ENCODE measurements around the gene MAML3. TPM values are rescaled to one million over a fixed set of nuclear protein-coding genes. Genes with fewer than 3 reads are reported as not detected.
A peak's percentile ranks its signal among the peaks of the same experiment; 100 is the strongest.

Gene MAML3
- total and polyA plus RNA-seq, 2 donors, result 6.7 to 7.0 TPM

DNA sequence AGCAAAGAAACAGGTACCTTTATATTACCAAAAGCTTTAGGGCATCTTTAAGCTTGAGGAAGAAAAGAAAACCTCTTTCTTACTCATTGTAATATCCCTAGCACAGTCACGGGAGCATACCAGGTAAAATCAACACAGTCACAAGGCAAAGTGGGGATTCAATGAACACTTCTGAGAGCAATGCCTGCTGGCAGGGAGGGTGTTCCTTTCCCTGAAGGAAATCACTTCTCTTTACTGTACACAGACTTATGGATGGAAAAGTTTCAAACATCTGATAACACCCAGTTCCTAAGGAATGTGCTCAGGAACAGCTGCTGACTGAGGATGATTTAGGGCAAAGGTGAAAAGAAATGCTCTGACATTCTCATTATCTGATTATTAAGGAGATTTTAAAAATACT is 94.8 kb downstream of the MAML3 start:
- no peak for DNase-seq (ENCODE audit: extremely low spot score)
- 45% methylated on average over 1 of the region's 1 CpG for WGBS
- Histone ChIP-seq H3K4me1 (ENCODE audit: insufficient read depth) (no peaks in the 10 kb centered on the region), H3K36me3 (ENCODE audit: insufficient read depth) (no peaks in the 10 kb centered on the region), H3K4me3 (ENCODE audit: low read depth, low read length) (no peak overlapping the region), H3K27ac (ENCODE audit: low read depth) (no peak overlapping the region)

DNA sequence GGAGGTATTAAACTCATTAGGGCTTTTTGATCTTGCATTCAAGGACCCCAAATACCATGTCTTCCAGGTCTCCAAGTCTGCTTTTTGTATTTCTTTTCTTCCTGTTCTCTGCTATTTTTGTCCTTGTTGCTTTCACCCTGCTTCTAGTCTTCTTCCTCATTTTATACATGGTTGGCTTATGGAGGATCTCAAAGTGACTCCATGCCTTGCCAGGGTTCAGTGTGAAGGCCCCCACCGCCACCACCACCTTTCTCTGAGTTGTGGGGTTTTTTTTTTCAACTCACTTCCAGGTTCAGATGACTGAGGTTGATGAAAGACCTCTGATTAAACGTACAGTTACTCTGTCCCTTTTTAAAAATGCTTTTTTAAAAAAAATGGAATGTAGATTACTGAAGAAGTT is 96.3 kb downstream of the MAML3 start:
- Histone ChIP-seq H3K4me3 (ENCODE audit: low read depth, low read length) (no peak overlapping the region), H3K4me1 (ENCODE audit: insufficient read depth) (no peaks in the 10 kb centered on the region), H3K27ac (ENCODE audit: low read depth) (no peak overlapping the region), H3K36me3 (ENCODE audit: insufficient read depth) (no peaks in the 10 kb centered on the region)
- 84% methylated on average over 2 of the region's 2 CpGs for WGBS
- DNase-seq (ENCODE audit: extremely low spot score), result no peak

- Histone ChIP-seq H3K4me3 (ENCODE audit: low read depth, low read length) (no peak overlapping the region), H3K4me1 (ENCODE audit: insufficient read depth) (no peaks in the 10 kb centered on the region), H3K36me3 (ENCODE audit: insufficient read depth) (no peaks in the 10 kb centered on the region), H3K27ac (ENCODE audit: low read depth) (no peak overlapping the region)
- 98% methylated on average over 3 of the region's 3 CpGs for WGBS
- DNase-seq (ENCODE audit: extremely low spot score), result no peak
Observed at GRCh38 chr4:140056015-140056414, 98.0 kb downstream of the MAML3 start.

- DNase-seq (ENCODE audit: extremely low spot score), result no peak
- no peaks in the 10 kb centered on the region for H3K4me1 ChIP-seq (ENCODE audit: insufficient read depth)
- 76% methylated on average over 1 of the region's 1 CpG for WGBS
- no peak overlapping the region for H3K27ac ChIP-seq (ENCODE audit: low read depth)
- H3K4me3 ChIP-seq (ENCODE audit: low read depth, low read length), result no peak overlapping the region
- no peaks in the 10 kb centered on the region for H3K36me3 ChIP-seq (ENCODE audit: insufficient read depth)
Observed at GRCh38 chr4:140054861-140055260, 99.1 kb downstream of the MAML3 start.

DNA sequence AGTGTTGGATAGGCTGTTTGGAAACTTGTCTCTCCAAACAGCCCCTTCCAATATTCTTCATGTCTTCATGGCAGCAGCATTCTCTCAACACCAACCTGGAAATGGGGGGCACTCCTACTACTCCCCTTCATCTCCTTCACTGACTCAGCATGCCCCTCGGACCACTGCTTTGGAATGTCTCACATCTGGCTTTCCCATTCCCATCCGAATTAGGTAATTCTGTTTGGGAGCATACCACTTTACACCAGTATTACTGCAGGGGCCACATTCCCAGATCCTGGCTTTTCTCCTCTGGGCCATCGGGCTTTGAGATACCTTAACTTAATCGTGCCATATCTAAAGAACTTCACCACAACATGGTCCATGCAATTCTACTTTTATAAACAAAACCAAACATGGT is 100.8 kb downstream of the MAML3 start:
- H3K36me3 ChIP-seq (ENCODE audit: insufficient read depth), result no peaks in the 10 kb centered on the region
- H3K4me1 ChIP-seq (ENCODE audit: insufficient read depth), result no peaks in the 10 kb centered on the region
- 89% methylated on average over 4 of the region's 4 CpGs for WGBS
- no peak for DNase-seq (ENCODE audit: extremely low spot score)
- H3K4me3 ChIP-seq (ENCODE audit: low read depth, low read length), result no peak overlapping the region
- no peak overlapping the region for H3K27ac ChIP-seq (ENCODE audit: low read depth)

- WGBS, result 69% methylated on average over 3 of the region's 3 CpGs
- Histone ChIP-seq H3K4me1 (ENCODE audit: insufficient read depth) (no peaks in the 10 kb centered on the region), H3K27ac (ENCODE audit: low read depth) (no peak overlapping the region), H3K4me3 (ENCODE audit: low read depth, low read length) (no peak overlapping the region), H3K36me3 (ENCODE audit: insufficient read depth) (no peaks in the 10 kb centered on the region)
- no peak for DNase-seq (ENCODE audit: extremely low spot score)
Observed at GRCh38 chr4:140052050-140052449, 101.9 kb downstream of the MAML3 start.

DNA sequence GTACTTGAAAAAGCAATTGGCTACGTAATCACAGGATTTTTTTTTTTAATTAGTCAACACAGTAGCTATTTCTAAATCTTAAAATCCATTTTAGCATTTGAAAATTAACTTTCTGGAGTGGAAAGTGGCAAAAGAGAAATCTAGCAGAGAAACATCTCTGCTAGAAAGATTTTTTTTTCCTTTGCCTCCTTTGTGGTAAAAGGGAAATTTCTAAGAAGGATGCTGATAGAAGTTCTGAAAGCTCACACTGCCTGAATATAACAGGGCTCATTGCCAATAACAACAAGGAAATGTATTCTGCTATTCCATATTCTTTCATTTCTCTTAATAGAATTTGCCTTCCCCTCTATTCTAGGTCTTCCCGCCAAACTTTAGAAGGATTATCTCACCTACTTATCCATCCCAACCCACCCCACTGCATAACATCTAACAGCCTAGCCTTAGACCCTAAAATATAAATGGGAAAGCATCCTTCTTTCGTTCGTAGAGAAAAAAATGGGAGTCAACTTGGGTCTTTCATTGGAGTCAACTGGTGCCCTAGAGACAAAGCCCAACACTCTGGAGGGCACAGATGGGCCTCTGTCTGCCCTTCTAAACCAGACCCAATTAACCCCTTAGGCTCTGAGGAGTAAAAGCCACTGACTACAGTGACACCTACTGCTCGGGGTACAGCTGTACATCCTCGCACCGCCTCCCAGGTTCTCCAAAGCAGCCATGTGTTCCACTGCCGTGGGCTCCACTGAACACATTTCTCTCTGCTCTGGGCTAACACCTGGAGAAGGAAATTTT is 103.9 kb downstream of the MAML3 start:
- 73% methylated on average over 8 of the region's 8 CpGs for whole genome bisulfite sequencing
- Histone ChIP-seq H3K36me3 (ENCODE audit: insufficient read depth) (no peaks in the 10 kb centered on the region), H3K4me3 (ENCODE audit: low read depth, low read length) (no peak overlapping the region), H3K4me1 (ENCODE audit: insufficient read depth) (peaks cover 2% of the 10 kb centered on the region), H3K27ac (ENCODE audit: low read depth) (no peak overlapping the region)
- DNase-seq (ENCODE audit: extremely low spot score), result no peak

DNA sequence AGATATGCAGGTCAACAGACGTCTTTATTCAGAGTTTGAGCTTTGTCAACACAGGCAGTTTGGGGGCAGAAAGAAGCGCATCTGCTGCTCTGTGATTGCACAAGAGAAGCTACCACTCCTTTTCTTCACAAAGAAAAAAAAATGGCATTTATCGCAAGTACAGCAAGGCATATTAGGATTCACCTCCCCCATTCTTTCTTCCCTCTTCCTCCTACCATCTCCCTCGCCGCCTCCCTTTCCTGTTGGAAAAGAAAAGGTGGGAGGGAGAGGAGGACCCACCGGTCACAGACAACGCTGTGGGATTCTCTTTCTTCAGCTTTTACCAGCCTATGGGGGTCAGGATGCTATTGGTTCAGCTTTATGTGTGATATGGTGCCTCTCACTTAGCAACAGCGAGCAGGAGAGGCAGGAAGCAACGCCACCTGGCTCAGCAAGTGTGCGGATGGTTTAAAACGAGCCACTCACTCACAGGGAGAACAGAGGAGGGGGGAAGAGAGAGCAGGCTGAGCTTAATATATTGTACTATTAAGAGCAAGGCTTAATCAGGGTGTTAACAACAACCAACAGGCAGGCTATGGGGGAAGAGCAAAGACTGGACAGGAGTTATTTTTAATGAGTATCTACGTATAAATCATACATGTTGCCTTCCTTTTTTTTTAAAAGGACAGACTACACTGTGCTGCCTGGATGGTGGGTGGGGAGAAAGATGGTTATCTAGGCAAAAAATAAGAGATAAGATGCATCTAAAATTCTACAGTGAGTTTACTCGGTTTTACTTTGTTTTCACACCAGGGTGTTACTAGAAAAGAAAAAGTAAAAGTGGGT is 104.7 kb downstream of the MAML3 start:
- peak overlapping the region; percentile 56 for H3K27ac ChIP-seq (ENCODE audit: low read depth)
- no peaks in the 10 kb centered on the region for H3K36me3 ChIP-seq (ENCODE audit: insufficient read depth)
- 7% methylated on average over 13 of the region's 13 CpGs for WGBS
- peaks cover 2% of the 10 kb centered on the region for H3K4me1 ChIP-seq (ENCODE audit: insufficient read depth)
- peak overlapping the region; percentile 34 for H3K4me3 ChIP-seq (ENCODE audit: low read depth, low read length)
- peak; percentile 74 for DNase-seq (ENCODE audit: extremely low spot score)

- Histone ChIP-seq H3K27ac (ENCODE audit: low read depth) (no peak overlapping the region), H3K4me3 (ENCODE audit: low read depth, low read length) (peak overlapping the region; percentile 34), H3K36me3 (ENCODE audit: insufficient read depth) (no peaks in the 10 kb centered on the region), H3K4me1 (ENCODE audit: insufficient read depth) (peaks cover 2% of the 10 kb centered on the region)
- DNase-seq (ENCODE audit: extremely low spot score), result no peak
- WGBS, result 11% methylated on average over 4 of the region's 4 CpGs
Observed at GRCh38 chr4:140048419-140048995, 105.5 kb downstream of the MAML3 start.

GRCh38 chr4:140047786-140048185 is 106.2 kb downstream of the MAML3 start:
- no peak overlapping the region for H3K4me3 ChIP-seq (ENCODE audit: low read depth, low read length)
- 68% methylated on average over 5 of the region's 5 CpGs for WGBS
- H3K4me1 ChIP-seq (ENCODE audit: insufficient read depth), result peaks cover 2% of the 10 kb centered on the region
- no peaks in the 10 kb centered on the region for H3K36me3 ChIP-seq (ENCODE audit: insufficient read depth)
- H3K27ac ChIP-seq (ENCODE audit: low read depth), result no peak overlapping the region
- DNase-seq (ENCODE audit: extremely low spot score), result no peak

- DNase-seq (ENCODE audit: extremely low spot score), result no peak
- H3K4me1 ChIP-seq (ENCODE audit: insufficient read depth), result peaks cover 3% of the 10 kb centered on the region
- 64% methylated on average over 17 of the region's 17 CpGs for WGBS
- no peak overlapping the region for H3K4me3 ChIP-seq (ENCODE audit: low read depth, low read length)
- no peaks in the 10 kb centered on the region for H3K36me3 ChIP-seq (ENCODE audit: insufficient read depth)
- no peak overlapping the region for H3K27ac ChIP-seq (ENCODE audit: low read depth)
Observed at GRCh38 chr4:140047017-140047640, 106.9 kb downstream of the MAML3 start.

GRCh38 chr4:140046543-140046942 is 107.4 kb downstream of the MAML3 start:
- Histone ChIP-seq H3K4me1 (ENCODE audit: insufficient read depth) (peaks cover 3% of the 10 kb centered on the region), H3K36me3 (ENCODE audit: insufficient read depth) (no peaks in the 10 kb centered on the region), H3K4me3 (ENCODE audit: low read depth, low read length) (no peak overlapping the region), H3K27ac (ENCODE audit: low read depth) (no peak overlapping the region)
- WGBS, result 79% methylated on average over 6 of the region's 6 CpGs
- no peak for DNase-seq (ENCODE audit: extremely low spot score)

DNA sequence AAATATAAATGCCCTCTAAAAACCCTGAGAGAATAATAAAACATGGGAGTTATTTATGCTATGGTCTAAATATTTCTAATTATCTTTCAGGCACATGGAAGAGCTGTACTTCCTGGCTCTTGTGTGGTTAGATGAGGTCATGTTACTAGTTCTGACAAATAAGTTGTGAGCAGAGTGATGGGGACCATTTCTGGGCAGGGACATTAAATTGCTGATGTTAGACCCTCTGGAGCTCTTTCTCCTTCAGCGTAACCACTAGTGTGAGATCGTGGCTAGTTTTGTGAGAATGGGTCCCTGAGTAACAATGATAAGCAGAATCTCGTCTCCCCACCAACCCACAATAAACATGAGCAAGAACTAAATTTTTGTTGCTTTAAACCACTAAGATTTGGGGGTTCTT is 108.0 kb downstream of the MAML3 start:
- Histone ChIP-seq H3K4me1 (ENCODE audit: insufficient read depth) (peaks cover 3% of the 10 kb centered on the region), H3K4me3 (ENCODE audit: low read depth, low read length) (no peak overlapping the region), H3K36me3 (ENCODE audit: insufficient read depth) (no peaks in the 10 kb centered on the region), H3K27ac (ENCODE audit: low read depth) (no peak overlapping the region)
- no peak for DNase-seq (ENCODE audit: extremely low spot score)
- 97% methylated on average over 3 of the region's 3 CpGs for WGBS

All from urinary bladder (tissue), 4 donors.